Hematopoietic multipotent progenitor cell (in vitro differentiated cells): ENCODE data around the gene PPIG. TPM values are rescaled to one million over a fixed set of nuclear protein-coding genes. Genes with fewer than 3 reads are reported as not detected.
"Not testable (repeated sequence)": the region's sequence is repeated elsewhere in the genome, so short reads cannot be mapped to it uniquely, and the experiment has no call there.

ENCODE experiments used
- DNase-seq, 3 donors: peaks; one replicate each; pipeline ENCODE4 v3.0.0-alpha.2; 2011 to 2015; ENCODE audit warnings: low read depth in 2 of 3, low spot score in 2 of 3
- total RNA-seq: library from RNA; depleted of rRNA; stranded (reverse); fragments of >200 nt; gene quantifications from one replicate; pipeline ENCODE4 v1.2.3, GENCODE V29; 2012

PPIG gene
- total RNA-seq, 1 donor, result 8.3 TPM

GRCh38 chr2:169585673-169586072 is 1.5 kb downstream of the PPIG start:
- DNase-seq, result no peak

GRCh38 chr2:169590804-169591203 is 6.7 kb downstream of the PPIG start:
- DNase-seq, result no peak

GRCh38 chr2:169596546-169596945 is 12.4 kb downstream of the PPIG start:
- DNase-seq, result not testable (repeated sequence)

- DNase-seq, result no peak
Measured at GRCh38 chr2:169598982-169599381, 14.8 kb downstream of the PPIG start.

GRCh38 chr2:169599568-169599967 is 15.4 kb downstream of the PPIG start:
- DNase-seq, result no peak

DNA sequence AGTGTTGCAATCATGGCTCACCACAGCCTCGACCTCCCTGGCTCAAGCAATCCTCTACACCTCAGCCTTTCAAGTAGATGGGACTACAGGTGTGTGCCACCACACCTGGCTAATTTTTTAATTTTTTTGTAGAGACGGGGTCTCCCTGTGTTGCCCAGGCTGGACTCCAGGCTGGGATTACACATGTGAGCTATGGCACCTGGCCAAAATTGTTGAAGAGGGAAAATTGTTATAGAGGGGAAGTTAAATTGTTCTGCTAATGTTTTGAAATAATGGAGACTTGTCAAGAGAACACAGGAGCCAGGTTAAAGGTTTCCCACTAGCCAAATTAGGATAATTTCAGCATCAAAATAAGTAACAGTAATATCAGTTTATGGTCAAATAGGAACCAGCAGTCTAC is 25.1 kb downstream of the PPIG start:
- no peak for DNase-seq

- no peak for DNase-seq
Measured at GRCh38 chr2:169613876-169614275, 29.7 kb downstream of the PPIG start.

DNA sequence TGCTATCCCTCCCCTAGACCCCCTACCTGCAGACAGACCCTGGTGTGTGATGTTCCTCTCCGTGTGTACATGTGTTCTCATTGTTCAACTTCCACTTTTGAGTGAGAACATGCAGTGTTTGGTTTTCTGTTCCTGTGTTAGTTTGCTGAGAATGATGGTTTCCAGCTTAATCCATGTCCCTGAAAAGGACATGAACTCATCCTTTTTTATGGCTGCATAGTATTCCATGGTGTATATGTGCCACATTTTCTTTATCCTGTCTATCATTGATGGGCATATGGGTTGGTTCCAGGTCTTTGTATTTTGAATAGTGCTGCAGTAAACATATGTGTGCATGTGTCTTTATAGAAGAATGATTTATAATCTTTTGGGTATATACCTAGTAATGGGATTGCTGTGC is 31.8 kb downstream of the PPIG start:
- not testable (repeated sequence) for DNase-seq

GRCh38 chr2:169619946-169620345 is 35.8 kb downstream of the PPIG start:
- no peak for DNase-seq

DNA sequence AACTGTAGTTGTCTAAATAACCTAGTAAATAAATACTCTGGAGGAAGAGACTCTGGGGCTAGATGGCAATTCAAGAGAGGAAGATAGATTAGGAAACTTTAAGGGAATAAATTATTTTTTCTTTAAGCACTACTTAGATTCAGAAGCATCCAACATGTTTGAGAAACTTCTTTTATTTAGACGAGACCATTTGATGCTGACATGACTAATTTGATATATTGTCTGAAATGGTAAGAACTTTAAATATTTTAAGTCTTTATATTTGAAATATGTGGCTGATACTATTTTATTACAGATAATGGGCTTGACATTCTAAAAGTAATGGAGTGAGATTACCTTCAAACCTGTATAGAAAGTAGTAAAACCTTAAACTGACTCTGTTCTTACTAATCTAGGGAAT is 36.4 kb downstream of the PPIG start:
- no peak for DNase-seq

- DNase-seq, result peak in 1 of 3 donors; percentile 4
Measured at GRCh38 chr2:169623235-169623634, 39.1 kb downstream of the PPIG start.

DNA sequence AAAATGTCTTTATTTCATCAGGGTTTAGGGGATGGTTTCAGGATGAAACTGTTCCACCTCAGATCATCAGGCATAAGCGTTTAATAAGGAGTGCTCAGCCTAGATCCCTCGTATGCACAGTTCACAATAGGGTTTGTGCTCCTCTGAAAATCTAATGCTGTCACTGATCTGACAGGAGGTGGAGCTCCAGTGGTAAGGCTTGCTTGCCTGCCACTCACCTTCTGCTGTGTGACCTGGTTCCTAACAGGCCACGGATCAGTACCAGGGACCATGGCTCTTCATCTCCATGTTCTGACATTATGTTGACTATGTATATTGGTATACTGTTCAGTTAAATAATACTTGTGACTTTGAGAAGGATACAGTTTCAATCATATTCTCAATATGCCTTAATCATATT is 41.6 kb downstream of the PPIG start:
- DNase-seq, result no peak

GRCh38 chr2:169636440-169637097 is 52.4 kb downstream of the PPIG start:
- no peak for DNase-seq

- DNase-seq, result no peak
Measured at GRCh38 chr2:169637620-169638019, 53.5 kb downstream of the PPIG start.

- no peak for DNase-seq
Measured at GRCh38 chr2:169640104-169640503, 56.0 kb downstream of the PPIG start.

DNA sequence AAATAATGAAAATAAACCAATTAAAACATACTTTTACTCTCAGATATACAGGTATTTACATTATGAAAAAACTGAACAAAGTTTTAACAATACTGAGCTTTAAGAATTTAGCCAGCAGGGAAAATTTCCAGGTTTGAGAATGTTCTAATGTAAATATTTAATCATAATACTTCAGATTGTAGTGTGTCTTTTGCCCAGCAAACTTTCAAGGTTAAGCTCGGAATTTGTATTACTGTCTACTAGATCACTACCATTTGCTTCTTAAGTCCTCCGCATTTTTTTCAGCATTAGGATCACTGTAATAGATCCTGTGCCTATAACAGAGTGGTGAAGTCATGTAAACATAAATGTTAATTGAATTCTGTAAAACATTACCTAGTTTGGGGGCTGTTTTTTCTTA is 57.3 kb downstream of the PPIG start:
- DNase-seq, result no peak

DNA sequence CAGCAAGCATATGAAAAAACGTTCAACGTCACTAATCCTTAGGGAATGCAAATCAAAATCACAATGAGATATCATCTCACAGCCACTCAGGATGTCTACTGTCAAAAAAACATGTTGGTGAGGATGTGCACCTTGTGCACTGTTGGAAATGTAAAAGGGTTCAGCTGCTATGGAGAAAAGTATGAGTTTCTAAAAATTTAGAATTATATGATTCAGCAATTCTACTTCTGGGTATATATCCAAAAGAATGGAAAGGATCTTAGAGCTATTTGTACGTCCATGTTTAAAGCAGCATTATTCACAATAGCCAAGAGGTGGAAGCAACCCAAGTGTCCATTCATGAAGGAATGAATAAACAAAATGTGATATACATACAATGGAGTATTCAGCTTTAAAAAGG is 60.0 kb downstream of the PPIG start:
- no peak for DNase-seq

GRCh38 chr2:169647496-169647895 is 63.3 kb downstream of the PPIG start:
- no peak for DNase-seq

DNA sequence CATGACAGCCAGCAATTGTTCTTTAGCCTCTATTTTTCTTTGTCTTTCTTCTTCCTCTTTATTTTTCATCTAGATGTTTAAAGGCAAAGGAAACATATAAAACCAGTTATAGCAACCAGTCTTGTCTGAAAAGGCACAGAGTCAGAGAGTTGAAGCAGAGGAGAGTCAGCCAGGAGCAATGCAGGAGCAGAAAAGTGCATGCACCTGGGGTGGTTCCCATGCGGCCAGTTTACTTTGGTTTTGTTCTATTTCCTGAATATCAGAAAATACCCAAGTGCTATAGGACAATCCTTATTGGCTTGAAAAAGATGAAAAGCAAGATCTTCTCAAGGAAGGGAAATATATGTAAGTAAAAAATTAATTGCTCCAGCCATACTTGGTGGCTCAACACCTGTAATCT is 65.1 kb downstream of the PPIG start:
- DNase-seq, result no peak

- DNase-seq, result no peak
Measured at GRCh38 chr2:169653636-169654035, 69.5 kb downstream of the PPIG start.

DNA sequence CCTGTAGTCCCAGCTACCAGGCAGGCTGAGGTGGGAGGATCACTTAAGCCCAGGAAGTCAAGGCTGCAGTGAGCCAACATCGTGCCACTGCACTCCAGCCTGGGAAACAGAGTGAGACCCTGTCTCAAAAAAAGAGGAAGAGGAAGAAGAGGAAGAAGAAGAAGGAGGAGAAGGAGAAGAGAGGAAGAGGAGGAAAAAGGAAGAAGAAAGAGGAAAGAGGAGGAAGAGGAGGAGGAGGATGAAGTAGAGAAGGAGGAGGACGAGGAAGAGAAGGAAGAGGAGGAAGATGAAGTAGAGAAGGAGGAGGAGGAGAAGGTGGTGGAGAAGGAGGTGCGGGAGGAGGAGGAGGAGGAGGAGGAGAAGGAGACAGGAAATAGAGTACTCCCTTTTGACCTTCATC is 72.0 kb downstream of the PPIG start:
- no peak for DNase-seq

GRCh38 chr2:169658877-169659276 is 74.7 kb downstream of the PPIG start:
- no peak for DNase-seq

DNA sequence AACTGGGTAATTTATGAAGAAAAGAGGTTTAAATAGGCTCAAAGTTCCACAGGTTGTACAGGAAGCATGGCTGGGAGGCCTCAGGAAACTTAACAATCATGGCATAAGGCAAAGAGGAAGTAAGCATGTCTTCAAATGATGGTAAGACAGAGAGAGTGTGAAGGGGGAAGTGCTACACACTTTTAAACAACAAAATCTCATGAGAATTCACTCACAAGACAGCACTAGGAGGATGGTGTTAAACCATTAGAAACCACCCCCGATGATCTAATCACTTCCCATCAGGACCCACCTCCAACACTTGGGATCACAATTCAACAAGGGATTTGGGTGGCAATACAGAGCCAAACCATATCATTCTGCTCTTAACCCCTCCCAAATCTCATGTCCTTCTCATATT is 75.2 kb downstream of the PPIG start:
- DNase-seq, result peak in 1 of 3 donors; percentile 49
